ENCODE data around the gene CGREF1. TPM values are rescaled to one million over a fixed set of nuclear protein-coding genes. Genes with fewer than 3 reads are reported as not detected.
A peak's percentile ranks its signal among the peaks of the same experiment; 100 is the strongest.

Gene CGREF1
- total RNA-seq (10 to 100 TPM in 1 of 2 donors, under 1 TPM in 1; 0.98 to 10.3 TPM), polyA plus RNA-seq (10 to 100 TPM; 13.0 to 16.1 TPM)

DNA sequence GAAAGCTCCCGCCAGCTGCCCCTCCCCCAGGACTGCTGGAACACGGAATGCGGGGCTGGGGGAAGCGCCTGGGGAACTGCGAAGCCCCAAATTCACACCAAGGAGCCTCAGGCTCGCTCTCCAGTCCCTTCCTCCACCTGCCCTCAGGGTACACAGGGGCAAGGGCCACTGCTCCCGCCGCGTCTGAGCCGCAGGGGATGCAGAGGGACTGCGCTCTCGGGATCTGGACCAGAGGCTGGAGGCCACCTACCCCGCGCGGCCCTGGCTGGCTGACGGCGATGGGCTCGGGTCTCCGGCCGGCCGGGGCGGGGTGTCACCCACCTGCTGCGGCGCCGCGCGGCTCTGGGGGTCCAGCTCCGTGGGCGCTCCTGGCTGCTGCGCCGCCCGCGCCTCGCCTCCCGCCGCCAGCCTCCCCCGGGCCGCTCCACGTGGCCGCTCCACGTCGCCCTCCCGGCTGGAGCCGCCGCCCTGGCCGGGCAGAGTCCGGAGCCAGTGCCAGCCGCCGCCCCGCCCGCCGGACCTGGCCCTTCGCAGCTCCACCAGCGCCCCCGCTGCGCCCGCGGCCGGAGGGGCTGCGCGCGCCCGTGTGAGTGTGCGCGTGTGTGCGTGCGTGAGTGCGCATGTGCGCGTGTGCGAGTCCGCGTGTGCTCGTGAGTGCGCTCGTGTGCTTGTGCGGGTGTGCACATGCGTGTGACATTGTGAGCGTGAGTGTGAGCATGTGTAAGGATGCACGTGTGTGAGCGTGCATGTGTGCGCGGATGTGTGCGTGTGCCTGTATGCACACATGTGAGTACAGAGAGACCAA is at the start of gene CGREF1:
Gene CGREF1 (minus strand): TSS at position 604 of the 805 bp plus-strand sequence. CDS start 14,762 bp downstream, outside the sequence.
- Histone ChIP-seq H3K27me3 (ENCODE audit: control insufficient read depth in 4 of 4, insufficient read depth in 4 of 4, low read length in 3 of 4) (peaks cover 0 to 2% (median 0%) of the 10 kb centered on the region in 4 donors), H3K27ac (ENCODE audit: low read depth in 1 of 2, low read length in 2 of 2) (no peak within 1 kb of the TSS), H3K36me3 (ENCODE audit: control insufficient read depth in 4 of 4, insufficient read depth in 3 of 4, low read depth in 1 of 4, low read length in 3 of 4) (no peaks in the 10 kb centered on the region), H3K4me3 (ENCODE audit: low read depth in 1 of 3, low read length in 3 of 3) (peak within 1 kb of the TSS in 2 of 3 donors; percentile 7 to 52), H3K9me3 (ENCODE audit: control insufficient read depth in 4 of 4, low read length in 3 of 4) (no peaks in the 10 kb centered on the region), H3K9ac (ENCODE audit: low read depth in 1 of 2, low read length in 2 of 2) (no peak within 1 kb of the TSS), H3K4me1 (ENCODE audit: control insufficient read depth in 4 of 4, insufficient read depth in 4 of 4, low read length in 3 of 4) (peaks cover 0 to 18% (median 13%) of the 10 kb centered on the region in 4 donors)
- no peak for DNase-seq (ENCODE audit: low spot score)
- TF ChIP-seq YY1 (IDR thresholded peaks at IDR 0.05) = no peak
- TF ChIP-seq HNF4G (IDR thresholded peaks at IDR 0.05) = no peak
- no peak for TF ChIP-seq GABPA (IDR thresholded peaks at IDR 0.05 in 1 of 2, conservative IDR thresholded peaks at IDR 0.05 in 1 of 2)
- TF ChIP-seq FOXA2 (IDR thresholded peaks at IDR 0.05) = no peak
- TF ChIP-seq, protein P1, sequence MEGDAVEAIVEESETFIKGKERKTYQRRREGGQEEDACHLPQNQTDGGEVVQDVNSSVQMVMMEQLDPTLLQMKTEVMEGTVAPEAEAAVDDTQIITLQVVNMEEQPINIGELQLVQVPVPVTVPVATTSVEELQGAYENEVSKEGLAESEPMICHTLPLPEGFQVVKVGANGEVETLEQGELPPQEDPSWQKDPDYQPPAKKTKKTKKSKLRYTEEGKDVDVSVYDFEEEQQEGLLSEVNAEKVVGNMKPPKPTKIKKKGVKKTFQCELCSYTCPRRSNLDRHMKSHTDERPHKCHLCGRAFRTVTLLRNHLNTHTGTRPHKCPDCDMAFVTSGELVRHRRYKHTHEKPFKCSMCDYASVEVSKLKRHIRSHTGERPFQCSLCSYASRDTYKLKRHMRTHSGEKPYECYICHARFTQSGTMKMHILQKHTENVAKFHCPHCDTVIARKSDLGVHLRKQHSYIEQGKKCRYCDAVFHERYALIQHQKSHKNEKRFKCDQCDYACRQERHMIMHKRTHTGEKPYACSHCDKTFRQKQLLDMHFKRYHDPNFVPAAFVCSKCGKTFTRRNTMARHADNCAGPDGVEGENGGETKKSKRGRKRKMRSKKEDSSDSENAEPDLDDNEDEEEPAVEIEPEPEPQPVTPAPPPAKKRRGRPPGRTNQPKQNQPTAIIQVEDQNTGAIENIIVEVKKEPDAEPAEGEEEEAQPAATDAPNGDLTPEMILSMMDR (IDR thresholded peaks at IDR 0.05; ENCODE audit: low read depth, low read length, missing input control) = no peak
- TF ChIP-seq JUND (IDR thresholded peaks at IDR 0.05) = no peak
- no peak for TF ChIP-seq HNF4A (conservative IDR thresholded peaks at IDR 0.05)
- TF ChIP-seq NR2F2 (IDR thresholded peaks at IDR 0.05) = no peak
- no peak for TF ChIP-seq TAF1 (conservative IDR thresholded peaks at IDR 0.05)
- no peak for TF ChIP-seq RXRA (IDR thresholded peaks at IDR 0.05)
- TF ChIP-seq RAD21 (IDR thresholded peaks at IDR 0.05) = no peak
- TF ChIP-seq ATF3 (IDR thresholded peaks at IDR 0.05) = no peak
- TF ChIP-seq, protein P2, sequence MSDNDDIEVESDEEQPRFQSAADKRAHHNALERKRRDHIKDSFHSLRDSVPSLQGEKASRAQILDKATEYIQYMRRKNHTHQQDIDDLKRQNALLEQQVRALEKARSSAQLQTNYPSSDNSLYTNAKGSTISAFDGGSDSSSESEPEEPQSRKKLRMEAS (IDR thresholded peaks at IDR 0.05) = no peak
- TF ChIP-seq SP1 (IDR thresholded peaks at IDR 0.05) = no peak
- no peak for TF ChIP-seq ZBTB33 (IDR thresholded peaks at IDR 0.05)
- TF ChIP-seq REST (IDR thresholded peaks at IDR 0.05) = no peak
- TF ChIP-seq FOXA1 (IDR thresholded peaks at IDR 0.05) = no peak
- TF ChIP-seq EGR1 (IDR thresholded peaks at IDR 0.05; ENCODE audit: low read depth in 2 of 2) = no peak
- 9% methylated on average over 84 of the region's 84 CpGs for WGBS
